SH-SY5Y (cell line): ENCODE results near the gene PAQR6.

ENCODE experiments used
- GATA2 ChIP-seq: IDR thresholded peaks from 2 replicates; pipeline ENCODE4 v1.6.1; 2011; ENCODE audit warnings: mild to moderate bottlenecking, low read depth, low read length
- GATA3 ChIP-seq: IDR thresholded peaks from 2 replicates; pipeline ENCODE4 v1.6.1; 2011; ENCODE audit warnings: low read depth, mild to moderate bottlenecking, low read length, moderate library complexity

- TF ChIP-seq GATA2 (no peak), GATA3 (no peak)
Measured at GRCh38 chr1:156279837-156280236, 32.0 kb upstream of the PAQR6 start.
